Measurements from ENCODE around the gene LIMCH1.

LIMCH1 gene

DNA sequence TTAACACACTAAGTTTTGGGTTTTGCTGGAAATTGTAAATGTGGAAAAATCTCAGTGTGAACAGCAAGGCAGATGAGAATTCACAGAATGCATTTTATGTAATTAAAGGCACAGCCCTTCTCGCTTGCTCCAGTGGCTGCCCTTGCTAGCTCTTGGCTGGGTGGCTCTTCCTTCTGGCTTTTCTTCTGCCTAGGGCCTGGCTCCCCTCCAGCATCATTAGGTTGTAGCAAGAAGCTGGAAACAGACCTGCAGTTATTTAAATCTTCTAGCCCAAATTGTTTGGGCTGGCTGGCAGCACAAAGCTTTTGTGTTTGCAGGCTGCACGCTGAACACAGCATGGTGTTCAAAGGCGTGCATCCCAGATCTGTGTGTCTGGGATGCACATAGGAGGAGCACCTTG lies 56.5 kb downstream of the LIMCH1 start:
- Histone ChIP-seq H3K9me3 (replicated peaks; ENCODE audit: low read length) (no peaks in the 10 kb centered on the region), H3K4me1 (ENCODE audit: control insufficient read depth, insufficient read depth, low read length) (no peaks in the 10 kb centered on the region), H3K4me3 (ENCODE audit: low read length) (no peak overlapping the region), H3K9ac (ENCODE audit: low read depth, low read length) (no peak overlapping the region), H3K36me3 (ENCODE audit: insufficient read depth, low read length) (no peaks in the 10 kb centered on the region), H3K27me3 (ENCODE audit: control insufficient read depth, insufficient read depth, low read length) (no peaks in the 10 kb centered on the region), H3K4me2 (ENCODE audit: low read length) (no peak overlapping the region)

DNA sequence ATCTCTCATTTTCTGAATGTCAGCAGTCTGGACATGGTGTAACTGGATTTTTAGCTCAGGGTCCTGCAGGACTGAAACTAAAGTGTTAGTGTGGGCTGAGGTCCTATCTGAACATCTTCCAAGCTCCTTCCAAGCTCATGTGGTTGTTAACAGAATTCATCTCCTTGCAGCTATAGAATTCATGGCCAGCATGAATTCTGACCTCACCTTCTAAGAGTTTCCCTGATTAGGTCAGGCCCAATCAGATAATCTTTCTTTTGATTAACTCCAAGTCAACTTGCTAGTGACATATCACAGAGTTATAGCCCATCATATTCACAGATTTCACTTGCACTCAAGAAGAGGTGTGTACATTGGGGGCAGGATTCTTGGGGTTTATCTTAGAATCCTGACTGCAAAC lies 59.5 kb downstream of the LIMCH1 start:
- Histone ChIP-seq H3K9ac (ENCODE audit: low read depth, low read length) (no peak overlapping the region), H3K9me3 (replicated peaks; ENCODE audit: low read length) (no peaks in the 10 kb centered on the region), H3K4me2 (ENCODE audit: low read length) (no peak overlapping the region), H3K36me3 (ENCODE audit: insufficient read depth, low read length) (no peaks in the 10 kb centered on the region), H3K4me3 (ENCODE audit: low read length) (no peak overlapping the region), H3K27me3 (ENCODE audit: control insufficient read depth, insufficient read depth, low read length) (no peaks in the 10 kb centered on the region), H3K4me1 (ENCODE audit: control insufficient read depth, insufficient read depth, low read length) (no peaks in the 10 kb centered on the region)

- H3K4me1 ChIP-seq (ENCODE audit: control insufficient read depth, insufficient read depth, low read length): no peaks in the 10 kb centered on the region
- no peaks in the 10 kb centered on the region for H3K36me3 ChIP-seq (ENCODE audit: insufficient read depth, low read length)
- H3K27me3 ChIP-seq (ENCODE audit: control insufficient read depth, insufficient read depth, low read length): no peaks in the 10 kb centered on the region
- no peak overlapping the region for H3K9ac ChIP-seq (ENCODE audit: low read depth, low read length)
- no peaks in the 10 kb centered on the region for H3K9me3 ChIP-seq (replicated peaks; ENCODE audit: low read length)
- no peak overlapping the region for H3K4me3 ChIP-seq (ENCODE audit: low read length)
- H3K4me2 ChIP-seq (ENCODE audit: low read length): no peak overlapping the region
Measured at GRCh38 chr4:41598580-41598979, 60.6 kb downstream of the LIMCH1 start.

- Histone ChIP-seq H3K9me3 (replicated peaks; ENCODE audit: low read length) (no peaks in the 10 kb centered on the region), H3K4me2 (ENCODE audit: low read length) (no peak overlapping the region), H3K9ac (ENCODE audit: low read depth, low read length) (no peak overlapping the region), H3K4me3 (ENCODE audit: low read length) (no peak overlapping the region), H3K4me1 (ENCODE audit: control insufficient read depth, insufficient read depth, low read length) (no peaks in the 10 kb centered on the region), H3K27me3 (ENCODE audit: control insufficient read depth, insufficient read depth, low read length) (no peaks in the 10 kb centered on the region), H3K36me3 (ENCODE audit: insufficient read depth, low read length) (no peaks in the 10 kb centered on the region)
Measured at GRCh38 chr4:41599192-41599786, 61.3 kb downstream of the LIMCH1 start.

GRCh38 chr4:41600243-41600912 lies 62.4 kb downstream of the LIMCH1 start:
- Histone ChIP-seq H3K9me3 (replicated peaks; ENCODE audit: low read length) (no peaks in the 10 kb centered on the region), H3K27me3 (ENCODE audit: control insufficient read depth, insufficient read depth, low read length) (no peaks in the 10 kb centered on the region), H3K9ac (ENCODE audit: low read depth, low read length) (no peak overlapping the region), H3K4me2 (ENCODE audit: low read length) (no peak overlapping the region), H3K4me1 (ENCODE audit: control insufficient read depth, insufficient read depth, low read length) (no peaks in the 10 kb centered on the region), H3K36me3 (ENCODE audit: insufficient read depth, low read length) (no peaks in the 10 kb centered on the region), H3K4me3 (ENCODE audit: low read length) (no peak overlapping the region)

- no peaks in the 10 kb centered on the region for H3K27me3 ChIP-seq (ENCODE audit: control insufficient read depth, insufficient read depth, low read length)
- H3K4me3 ChIP-seq (ENCODE audit: low read length): no peak overlapping the region
- H3K9ac ChIP-seq (ENCODE audit: low read depth, low read length): no peak overlapping the region
- no peak overlapping the region for H3K4me2 ChIP-seq (ENCODE audit: low read length)
- H3K36me3 ChIP-seq (ENCODE audit: insufficient read depth, low read length): no peaks in the 10 kb centered on the region
- H3K4me1 ChIP-seq (ENCODE audit: control insufficient read depth, insufficient read depth, low read length): no peaks in the 10 kb centered on the region
- no peaks in the 10 kb centered on the region for H3K9me3 ChIP-seq (replicated peaks; ENCODE audit: low read length)
Measured at GRCh38 chr4:41601025-41601424, 63.1 kb downstream of the LIMCH1 start.

DNA sequence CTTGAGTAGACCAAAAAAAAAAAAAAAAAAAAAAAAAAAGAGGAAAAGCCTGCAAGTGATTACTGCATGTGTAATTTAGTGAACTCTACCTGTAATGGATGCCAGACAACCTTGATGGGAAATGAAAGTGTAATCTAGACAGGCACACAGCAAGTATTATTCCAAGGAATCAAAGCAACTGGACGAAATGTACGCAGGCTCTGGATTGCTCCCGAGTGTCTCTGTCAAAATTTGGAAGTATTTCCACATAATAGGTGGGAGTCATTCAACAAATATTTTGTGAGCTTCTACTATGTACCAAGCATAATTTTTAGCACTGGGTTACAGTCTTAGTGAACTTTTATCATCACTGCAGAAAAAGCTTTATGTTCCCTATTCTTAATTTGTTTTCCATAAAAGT lies 64.2 kb downstream of the LIMCH1 start:
- Histone ChIP-seq H3K4me2 (ENCODE audit: low read length) (no peak overlapping the region), H3K4me3 (ENCODE audit: low read length) (no peak overlapping the region), H3K9ac (ENCODE audit: low read depth, low read length) (no peak overlapping the region), H3K27me3 (ENCODE audit: control insufficient read depth, insufficient read depth, low read length) (no peaks in the 10 kb centered on the region), H3K9me3 (replicated peaks; ENCODE audit: low read length) (no peaks in the 10 kb centered on the region), H3K36me3 (ENCODE audit: insufficient read depth, low read length) (no peaks in the 10 kb centered on the region), H3K4me1 (ENCODE audit: control insufficient read depth, insufficient read depth, low read length) (no peaks in the 10 kb centered on the region)

GRCh38 chr4:41602886-41603498 lies 65.0 kb downstream of the LIMCH1 start:
- no peak overlapping the region for H3K4me2 ChIP-seq (ENCODE audit: low read length)
- H3K4me3 ChIP-seq (ENCODE audit: low read length): no peak overlapping the region
- no peak overlapping the region for H3K9ac ChIP-seq (ENCODE audit: low read depth, low read length)
- no peaks in the 10 kb centered on the region for H3K36me3 ChIP-seq (ENCODE audit: insufficient read depth, low read length)
- H3K4me1 ChIP-seq (ENCODE audit: control insufficient read depth, insufficient read depth, low read length): no peaks in the 10 kb centered on the region
- H3K27me3 ChIP-seq (ENCODE audit: control insufficient read depth, insufficient read depth, low read length): no peaks in the 10 kb centered on the region
- no peaks in the 10 kb centered on the region for H3K9me3 ChIP-seq (replicated peaks; ENCODE audit: low read length)

- Histone ChIP-seq H3K27me3 (ENCODE audit: control insufficient read depth, insufficient read depth, low read length) (peaks cover 13% of the 10 kb centered on the region), H3K9me3 (replicated peaks; ENCODE audit: low read length) (no peaks in the 10 kb centered on the region), H3K4me2 (ENCODE audit: low read length) (no peak overlapping the region), H3K9ac (ENCODE audit: low read depth, low read length) (no peak overlapping the region), H3K4me3 (ENCODE audit: low read length) (no peak overlapping the region), H3K36me3 (ENCODE audit: insufficient read depth, low read length) (no peaks in the 10 kb centered on the region), H3K4me1 (ENCODE audit: control insufficient read depth, insufficient read depth, low read length) (peaks cover 9% of the 10 kb centered on the region)
Measured at GRCh38 chr4:41609851-41610250, 71.9 kb downstream of the LIMCH1 start.

DNA sequence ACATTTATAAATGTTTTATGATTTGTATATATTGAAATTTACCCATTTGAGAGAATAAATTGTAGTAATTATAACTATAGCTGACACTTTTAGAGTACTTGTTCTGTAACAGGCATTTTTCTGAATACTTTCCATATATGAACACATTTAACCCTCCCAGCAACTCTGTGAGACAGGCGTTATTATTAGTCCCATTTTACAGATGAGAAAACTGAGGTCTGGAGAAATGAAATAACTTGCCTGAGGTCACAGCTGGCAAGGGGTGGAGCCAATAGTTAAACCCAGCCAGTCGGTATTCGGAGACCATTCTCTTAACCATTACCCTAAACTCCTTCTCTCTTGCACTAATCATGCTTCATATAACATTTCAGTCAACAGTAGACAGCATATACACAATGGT lies 72.5 kb downstream of the LIMCH1 start:
- no peaks in the 10 kb centered on the region for H3K9me3 ChIP-seq (replicated peaks; ENCODE audit: low read length)

DNA sequence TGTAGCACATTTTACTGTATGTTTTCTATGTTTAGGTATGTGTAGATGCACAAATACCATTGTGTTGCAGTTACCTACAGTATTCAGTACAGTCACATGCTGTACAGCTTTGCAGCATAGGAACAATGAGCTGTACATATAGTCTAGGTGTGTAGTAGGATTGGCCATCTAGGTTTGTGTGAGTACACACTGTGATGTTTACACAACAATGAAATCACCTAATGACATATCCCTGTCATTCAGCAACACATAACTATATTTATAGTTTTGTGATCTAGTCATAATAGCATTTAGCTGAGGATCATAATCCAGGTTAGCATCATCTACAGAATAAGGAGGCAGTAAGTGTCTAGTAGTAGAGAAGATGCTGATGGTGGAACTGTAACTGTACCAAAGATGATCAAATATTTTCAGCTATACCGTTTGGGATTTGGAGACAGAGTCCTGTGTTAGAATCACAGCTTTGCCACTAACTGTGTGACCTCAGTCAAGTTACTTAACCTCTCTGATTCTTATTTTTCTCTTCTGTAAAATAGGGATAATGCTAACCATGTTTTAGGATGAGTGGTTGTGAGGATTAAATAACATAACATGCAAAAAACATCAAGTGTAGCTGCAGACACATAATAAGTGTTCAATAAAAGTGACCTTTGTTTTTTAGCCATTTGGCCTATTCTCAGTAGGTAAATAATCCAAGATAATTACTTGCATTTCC lies 73.3 kb downstream of the LIMCH1 start:
- Histone ChIP-seq H3K4me3 (ENCODE audit: low read length) (no peak overlapping the region), H3K27me3 (ENCODE audit: control insufficient read depth, insufficient read depth, low read length) (peaks cover 13% of the 10 kb centered on the region), H3K9me3 (replicated peaks; ENCODE audit: low read length) (no peaks in the 10 kb centered on the region), H3K4me1 (ENCODE audit: control insufficient read depth, insufficient read depth, low read length) (peaks cover 9% of the 10 kb centered on the region), H3K9ac (ENCODE audit: low read depth, low read length) (no peak overlapping the region), H3K36me3 (ENCODE audit: insufficient read depth, low read length) (no peaks in the 10 kb centered on the region), H3K4me2 (ENCODE audit: low read length) (no peak overlapping the region)

More for the DNA sequence above, 72.5 kb downstream of the LIMCH1 start:
- H3K36me3 ChIP-seq (ENCODE audit: insufficient read depth, low read length): no peaks in the 10 kb centered on the region
- no peak overlapping the region for H3K4me2 ChIP-seq (ENCODE audit: low read length)
- peaks cover 13% of the 10 kb centered on the region for H3K27me3 ChIP-seq (ENCODE audit: control insufficient read depth, insufficient read depth, low read length)
- H3K4me3 ChIP-seq (ENCODE audit: low read length): no peak overlapping the region
- H3K9ac ChIP-seq (ENCODE audit: low read depth, low read length): no peak overlapping the region
- H3K4me1 ChIP-seq (ENCODE audit: control insufficient read depth, insufficient read depth, low read length): peaks cover 9% of the 10 kb centered on the region
